ENCODE measurements around the gene HOXB6.

The HOXB6 gene

GRCh38 chr17:48621410-48622392 lies 16.9 kb upstream of the HOXB6 start:
- no peak overlapping the region for H3K9ac ChIP-seq (ENCODE audit: low read length in 5 of 5)
- H3K27ac ChIP-seq (ENCODE audit: low read depth, low read length) = no peak overlapping the region
- peaks cover 48 to 82% (median 63%) of the 10 kb centered on the region in 5 donors for H3K27me3 ChIP-seq (ENCODE audit: control insufficient read depth in 5 of 5, insufficient read depth in 4 of 5, low read length in 5 of 5)
- peaks cover 4 to 35% (median 25%) of the 10 kb centered on the region in 5 donors for H3K4me1 ChIP-seq (ENCODE audit: control insufficient read depth in 5 of 5, insufficient read depth in 5 of 5, low read length in 5 of 5)
- no peak overlapping the region for H3K4me3 ChIP-seq (ENCODE audit: low read depth in 1 of 5, low read length in 5 of 5)
- H3K36me3 ChIP-seq (ENCODE audit: control insufficient read depth in 5 of 5, insufficient read depth in 5 of 5, low read length in 5 of 5) = no peaks in the 10 kb centered on the region
- H3K9me3 ChIP-seq (ENCODE audit: control insufficient read depth in 5 of 5, low read length in 5 of 5) = no peaks in the 10 kb centered on the region

GRCh38 chr17:48620461-48621139 lies 15.8 kb upstream of the HOXB6 start:
- H3K4me3 ChIP-seq (ENCODE audit: low read depth in 1 of 5, low read length in 5 of 5) = no peak overlapping the region

DNA sequence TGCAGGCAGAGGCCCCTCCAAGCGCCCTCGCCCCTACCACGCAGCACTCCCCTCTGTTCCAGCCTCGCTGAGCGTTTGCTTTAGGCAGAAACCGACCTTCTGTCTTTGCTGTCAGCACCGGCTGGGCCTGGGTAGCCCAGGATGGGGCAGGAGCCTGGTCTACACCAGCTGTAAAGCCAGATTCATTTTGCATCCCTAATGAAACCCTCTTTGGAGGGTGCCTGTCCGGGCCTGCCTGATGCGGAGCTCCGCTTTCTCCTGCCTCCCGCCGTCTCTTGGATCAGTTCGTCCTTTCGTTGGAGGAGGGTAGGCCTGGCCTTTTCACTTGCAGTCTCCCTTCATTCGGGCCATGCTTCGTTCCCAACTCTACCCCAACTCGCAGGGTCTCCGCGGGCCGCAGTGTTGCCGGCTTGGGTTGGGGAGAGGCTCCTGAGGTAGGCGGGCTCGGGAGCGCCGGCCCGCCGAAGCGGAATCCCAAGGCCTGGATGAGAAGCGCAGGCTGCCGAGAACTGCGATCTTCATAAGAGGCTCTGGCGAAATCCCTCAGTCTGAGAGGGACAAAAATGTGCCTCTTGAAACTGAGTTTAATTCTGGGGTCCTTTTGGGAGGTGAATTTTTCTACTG lies 15.2 kb upstream of the HOXB6 start:
- H3K4me3 ChIP-seq (ENCODE audit: low read depth in 1 of 5, low read length in 5 of 5) = no peak overlapping the region
- H3K27ac ChIP-seq (ENCODE audit: low read depth, low read length) = no peak overlapping the region
- H3K9ac ChIP-seq (ENCODE audit: low read length in 5 of 5) = no peak overlapping the region
- no peaks in the 10 kb centered on the region for H3K36me3 ChIP-seq (ENCODE audit: control insufficient read depth in 5 of 5, insufficient read depth in 5 of 5, low read length in 5 of 5)
- no peaks in the 10 kb centered on the region for H3K9me3 ChIP-seq (ENCODE audit: control insufficient read depth in 5 of 5, low read length in 5 of 5)
- H3K4me1 ChIP-seq (ENCODE audit: control insufficient read depth in 5 of 5, insufficient read depth in 5 of 5, low read length in 5 of 5) = peaks cover 2 to 19% (median 12%) of the 10 kb centered on the region in 5 donors
- peaks cover 59 to 86% (median 71%) of the 10 kb centered on the region in 5 donors for H3K27me3 ChIP-seq (ENCODE audit: control insufficient read depth in 5 of 5, insufficient read depth in 4 of 5, low read length in 5 of 5)

More at GRCh38 chr17:48620461-48621139, 15.8 kb upstream of the HOXB6 start:
- H3K27ac ChIP-seq (ENCODE audit: low read depth, low read length) = no peak overlapping the region
- peaks cover 2 to 25% (median 17%) of the 10 kb centered on the region in 5 donors for H3K4me1 ChIP-seq (ENCODE audit: control insufficient read depth in 5 of 5, insufficient read depth in 5 of 5, low read length in 5 of 5)
- peaks cover 58 to 89% (median 68%) of the 10 kb centered on the region in 5 donors for H3K27me3 ChIP-seq (ENCODE audit: control insufficient read depth in 5 of 5, insufficient read depth in 4 of 5, low read length in 5 of 5)
- H3K9me3 ChIP-seq (ENCODE audit: control insufficient read depth in 5 of 5, low read length in 5 of 5) = no peaks in the 10 kb centered on the region
- no peaks in the 10 kb centered on the region for H3K36me3 ChIP-seq (ENCODE audit: control insufficient read depth in 5 of 5, insufficient read depth in 5 of 5, low read length in 5 of 5)
- H3K9ac ChIP-seq (ENCODE audit: low read length in 5 of 5) = no peak overlapping the region

DNA sequence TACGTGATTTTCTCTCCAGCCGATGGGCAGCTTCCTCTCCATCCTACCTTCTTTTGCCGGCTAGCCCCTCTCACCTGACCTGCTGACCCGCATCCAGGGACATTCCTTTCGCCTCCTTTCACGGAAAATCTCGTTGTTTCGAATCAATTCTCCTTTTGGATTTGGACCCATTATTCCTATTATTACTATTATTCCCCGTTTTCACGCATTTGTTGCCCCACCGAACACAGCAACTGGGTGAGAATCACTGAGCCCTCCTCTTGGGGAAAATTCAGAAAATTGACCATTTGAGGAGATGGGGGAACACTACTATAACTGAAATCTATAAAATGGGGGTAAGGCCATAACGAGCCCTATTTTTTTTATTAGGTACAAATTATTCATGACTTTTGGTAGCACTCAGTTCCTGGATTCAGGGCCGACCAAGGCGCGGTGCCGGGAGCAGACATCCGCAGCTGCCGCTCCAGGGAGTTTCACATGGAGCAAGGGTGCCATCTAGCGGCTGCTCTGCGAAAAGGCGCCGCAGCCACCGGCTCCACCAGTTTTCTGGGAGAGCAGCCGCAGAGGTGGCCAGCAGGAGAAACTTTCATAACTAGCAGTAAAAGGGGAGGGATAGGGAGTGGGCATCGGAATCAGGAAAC lies 13.6 kb upstream of the HOXB6 start:
- H3K4me3 ChIP-seq (ENCODE audit: low read depth in 1 of 5, low read length in 5 of 5) = peak overlapping the region in 1 of 5 donors; percentile 22
- no peak overlapping the region for H3K9ac ChIP-seq (ENCODE audit: low read length in 5 of 5)
- peaks cover 2 to 24% (median 18%) of the 10 kb centered on the region in 5 donors for H3K4me1 ChIP-seq (ENCODE audit: control insufficient read depth in 5 of 5, insufficient read depth in 5 of 5, low read length in 5 of 5)
- peaks cover 47 to 76% (median 62%) of the 10 kb centered on the region in 5 donors for H3K27me3 ChIP-seq (ENCODE audit: control insufficient read depth in 5 of 5, insufficient read depth in 4 of 5, low read length in 5 of 5)
- no peaks in the 10 kb centered on the region for H3K36me3 ChIP-seq (ENCODE audit: control insufficient read depth in 5 of 5, insufficient read depth in 5 of 5, low read length in 5 of 5)
- no peak overlapping the region for H3K27ac ChIP-seq (ENCODE audit: low read depth, low read length)
- H3K9me3 ChIP-seq (ENCODE audit: control insufficient read depth in 5 of 5, low read length in 5 of 5) = no peaks in the 10 kb centered on the region

- Histone ChIP-seq H3K36me3 (ENCODE audit: control insufficient read depth in 5 of 5, insufficient read depth in 5 of 5, low read length in 5 of 5) (no peaks in the 10 kb centered on the region), H3K9ac (ENCODE audit: low read length in 5 of 5) (no peak overlapping the region), H3K27ac (ENCODE audit: low read depth, low read length) (no peak overlapping the region), H3K4me3 (ENCODE audit: low read depth in 1 of 5, low read length in 5 of 5) (no peak overlapping the region), H3K9me3 (ENCODE audit: control insufficient read depth in 5 of 5, low read length in 5 of 5) (no peaks in the 10 kb centered on the region), H3K4me1 (ENCODE audit: control insufficient read depth in 5 of 5, insufficient read depth in 5 of 5, low read length in 5 of 5) (peaks cover 2 to 26% (median 19%) of the 10 kb centered on the region in 5 donors), H3K27me3 (ENCODE audit: control insufficient read depth in 5 of 5, insufficient read depth in 4 of 5, low read length in 5 of 5) (peaks cover 41 to 69% (median 56%) of the 10 kb centered on the region in 5 donors)
Observed at GRCh38 chr17:48617471-48618255, 12.9 kb upstream of the HOXB6 start.

DNA sequence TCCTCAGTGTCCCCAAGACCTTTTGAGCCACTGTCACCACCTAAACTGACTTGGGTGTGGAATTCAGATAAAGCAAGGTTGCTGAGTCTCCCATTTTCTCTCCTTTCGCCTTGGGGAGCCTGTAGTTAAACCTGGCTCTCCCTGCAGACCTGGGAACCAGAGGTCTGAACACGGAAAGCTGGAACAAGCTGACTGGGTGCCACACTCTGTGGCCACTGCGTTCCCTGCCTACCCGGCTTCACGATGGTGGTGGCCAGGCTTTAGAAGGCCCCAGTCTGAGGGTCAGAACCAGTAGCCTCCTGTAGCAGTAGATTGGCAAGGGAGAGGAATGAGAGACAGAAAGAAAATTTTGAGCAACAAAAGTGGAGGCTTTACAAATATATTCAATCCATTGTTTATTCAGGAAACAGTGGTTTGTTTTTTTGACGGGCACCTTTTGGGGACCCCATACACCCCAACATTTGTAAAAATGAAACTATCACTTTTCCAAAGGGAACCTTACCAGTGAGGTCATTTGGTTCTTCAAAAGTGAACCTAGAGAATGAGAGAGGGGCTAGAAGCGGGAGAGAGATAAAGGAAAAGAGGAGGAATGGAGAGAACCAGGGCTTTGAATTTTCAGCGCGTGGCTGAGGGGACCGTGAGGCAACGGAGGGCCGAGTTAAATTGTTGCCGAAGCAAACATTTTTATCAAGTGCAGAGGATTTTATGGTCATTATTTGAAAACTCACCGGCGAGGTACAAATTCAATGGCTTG lies 12.1 kb upstream of the HOXB6 start:
- Histone ChIP-seq H3K4me1 (ENCODE audit: control insufficient read depth in 5 of 5, insufficient read depth in 5 of 5, low read length in 5 of 5) (peaks cover 2 to 33% (median 26%) of the 10 kb centered on the region in 5 donors), H3K27me3 (ENCODE audit: control insufficient read depth in 5 of 5, insufficient read depth in 4 of 5, low read length in 5 of 5) (peaks cover 37 to 61% (median 49%) of the 10 kb centered on the region in 5 donors), H3K9me3 (ENCODE audit: control insufficient read depth in 5 of 5, low read length in 5 of 5) (no peaks in the 10 kb centered on the region), H3K36me3 (ENCODE audit: control insufficient read depth in 5 of 5, insufficient read depth in 5 of 5, low read length in 5 of 5) (no peaks in the 10 kb centered on the region), H3K27ac (ENCODE audit: low read depth, low read length) (no peak overlapping the region), H3K9ac (ENCODE audit: low read length in 5 of 5) (no peak overlapping the region), H3K4me3 (ENCODE audit: low read depth in 1 of 5, low read length in 5 of 5) (no peak overlapping the region)

- H3K27ac ChIP-seq (ENCODE audit: low read depth, low read length) = no peak overlapping the region
- H3K27me3 ChIP-seq (ENCODE audit: control insufficient read depth in 5 of 5, insufficient read depth in 4 of 5, low read length in 5 of 5) = peaks cover 29 to 54% (median 41%) of the 10 kb centered on the region in 5 donors
- no peak overlapping the region for H3K4me3 ChIP-seq (ENCODE audit: low read depth in 1 of 5, low read length in 5 of 5)
- H3K36me3 ChIP-seq (ENCODE audit: control insufficient read depth in 5 of 5, insufficient read depth in 5 of 5, low read length in 5 of 5) = no peaks in the 10 kb centered on the region
- no peaks in the 10 kb centered on the region for H3K9me3 ChIP-seq (ENCODE audit: control insufficient read depth in 5 of 5, low read length in 5 of 5)
- H3K4me1 ChIP-seq (ENCODE audit: control insufficient read depth in 5 of 5, insufficient read depth in 5 of 5, low read length in 5 of 5) = peaks cover 2 to 40% (median 32%) of the 10 kb centered on the region in 5 donors
- no peak overlapping the region for H3K9ac ChIP-seq (ENCODE audit: low read length in 5 of 5)
Observed at GRCh38 chr17:48615963-48616716, 11.4 kb upstream of the HOXB6 start.

Measured in subcutaneous abdominal adipose tissue (tissue), 5 donors.